HG03378 (cell line): Measurements from ENCODE around the gene CPEB3.
"Not testable (repeated sequence)": the region's sequence is repeated elsewhere in the genome, so short reads cannot be mapped to it uniquely, and the experiment has no call there.

Experiments used
- ATAC-seq: cut with Tn5 transposase; IDR thresholded peaks from one replicate; pipeline ENCODE4 v1.9.1; 2021; ENCODE audit warnings: mild to moderate bottlenecking, moderate library complexity; ENCODE audit not compliant: unreplicated experiment

The CPEB3 gene

GRCh38 chr10:92149261-92149660 is 141.6 kb downstream of the CPEB3 start:
- no peak for ATAC-seq

GRCh38 chr10:92146781-92147180 is 144.1 kb downstream of the CPEB3 start:
- no peak for ATAC-seq

DNA sequence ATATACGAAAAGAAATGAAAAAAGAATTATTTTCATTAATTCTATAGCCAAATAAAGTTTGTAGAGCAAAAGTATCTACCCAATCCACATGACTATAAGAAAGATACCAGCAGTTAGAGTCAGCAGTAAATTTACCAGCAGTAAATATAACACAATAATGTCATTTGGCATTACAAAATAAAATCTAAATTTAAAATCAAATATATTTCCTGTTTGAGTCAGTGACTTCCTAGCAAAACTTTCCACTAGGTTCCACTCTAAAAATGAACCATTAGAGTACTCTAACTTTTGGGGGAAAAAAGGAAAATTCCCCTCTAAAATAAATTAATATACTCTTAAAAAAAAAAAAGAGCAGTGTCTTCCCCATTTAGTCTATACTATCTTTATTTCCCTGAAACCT is 144.8 kb downstream of the CPEB3 start:
- ATAC-seq: no peak

- peak; percentile 73 for ATAC-seq
These were observed 147.9 kb downstream of the CPEB3 start for GRCh38 chr10:92142949-92143348.

DNA sequence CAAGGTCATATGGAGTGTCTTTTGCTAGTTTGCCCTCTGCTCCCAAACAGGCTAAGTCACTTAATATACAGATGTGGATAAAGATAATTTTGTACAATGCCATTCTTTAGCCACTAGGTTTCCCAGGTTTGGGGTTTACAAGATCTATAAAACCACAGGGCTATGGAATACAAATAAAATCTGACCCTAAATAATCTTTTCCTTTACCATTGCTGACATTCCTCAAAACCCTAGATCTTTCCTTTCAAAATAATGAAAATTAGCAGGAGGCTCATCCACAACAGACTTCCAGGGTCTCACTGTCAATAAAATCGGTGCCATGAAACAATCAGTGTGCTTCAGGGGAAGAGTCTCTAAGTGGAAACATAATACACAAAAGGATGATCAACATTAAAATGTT is 148.4 kb downstream of the CPEB3 start:
- ATAC-seq: no peak

DNA sequence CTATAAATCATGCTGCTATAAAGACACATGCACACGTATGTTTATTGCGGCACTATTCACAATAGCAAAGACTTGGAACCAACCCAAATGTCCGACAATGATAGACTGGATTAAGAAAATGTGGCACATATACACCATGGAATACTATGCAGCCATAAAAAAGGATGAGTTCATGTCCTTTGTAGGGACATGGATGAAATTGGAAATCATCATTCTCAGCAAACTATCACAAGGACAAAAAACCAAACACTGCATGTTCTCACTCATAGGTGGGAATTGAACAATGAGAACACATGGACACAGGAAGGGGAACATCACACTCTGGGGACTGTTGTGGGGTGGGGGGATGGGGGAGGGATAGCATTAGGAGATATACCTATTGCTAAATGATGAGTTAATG is 149.7 kb downstream of the CPEB3 start:
- ATAC-seq: not testable (repeated sequence)

DNA sequence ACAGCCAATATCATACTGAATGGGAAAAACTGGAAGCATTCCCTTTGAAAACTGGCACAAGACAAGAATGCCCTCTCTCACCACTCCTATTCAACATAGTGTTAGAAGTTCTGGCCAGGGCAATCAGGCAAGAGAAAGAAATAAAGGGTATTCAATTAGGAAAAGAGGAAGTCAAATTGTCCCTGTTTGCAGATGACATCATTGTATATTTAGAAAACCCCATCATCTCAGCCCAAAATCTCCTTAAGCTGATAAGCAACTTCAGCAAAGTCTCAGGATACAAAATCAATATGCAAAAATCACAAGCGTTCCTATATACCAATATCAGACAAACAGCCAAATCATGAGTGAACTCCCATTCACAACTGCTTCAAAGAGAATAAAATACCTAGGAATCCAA is 156.8 kb downstream of the CPEB3 start:
- ATAC-seq: not testable (repeated sequence)

GRCh38 chr10:92131275-92131820 is 159.5 kb downstream of the CPEB3 start:
- no peak for ATAC-seq

GRCh38 chr10:92130622-92131274 is 160.1 kb downstream of the CPEB3 start:
- no peak for ATAC-seq

DNA sequence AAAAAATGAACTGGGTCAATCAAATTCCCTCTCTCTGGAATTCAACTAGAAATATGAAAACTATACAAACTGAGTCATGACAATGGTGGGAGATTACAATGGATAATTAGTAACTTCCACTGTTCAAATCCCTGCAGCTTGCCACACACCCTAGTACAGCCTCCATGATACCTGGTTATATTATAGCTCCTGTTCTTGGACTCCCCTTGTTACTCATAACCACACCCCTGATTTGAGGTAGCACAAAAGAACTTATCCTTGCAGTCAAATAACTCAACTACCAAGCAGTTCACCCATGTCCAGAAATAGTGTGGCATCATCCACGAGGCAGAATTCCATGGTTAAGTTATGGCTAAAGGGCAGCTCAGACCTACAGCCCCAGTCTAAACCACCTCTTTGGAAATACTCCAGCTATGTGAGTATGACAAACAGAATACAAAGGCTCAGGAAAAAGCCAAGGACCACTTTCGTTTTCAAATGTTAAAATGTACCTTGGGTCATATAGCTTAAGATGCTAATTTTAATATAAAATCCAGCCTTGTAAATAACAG is 164.7 kb downstream of the CPEB3 start:
- ATAC-seq: no peak

- ATAC-seq: no peak
These were observed 165.7 kb downstream of the CPEB3 start for GRCh38 chr10:92125144-92125543.

- no peak for ATAC-seq
These were observed 166.2 kb downstream of the CPEB3 start for GRCh38 chr10:92124616-92125143.

GRCh38 chr10:92124020-92124419 is 166.9 kb downstream of the CPEB3 start:
- ATAC-seq: no peak

DNA sequence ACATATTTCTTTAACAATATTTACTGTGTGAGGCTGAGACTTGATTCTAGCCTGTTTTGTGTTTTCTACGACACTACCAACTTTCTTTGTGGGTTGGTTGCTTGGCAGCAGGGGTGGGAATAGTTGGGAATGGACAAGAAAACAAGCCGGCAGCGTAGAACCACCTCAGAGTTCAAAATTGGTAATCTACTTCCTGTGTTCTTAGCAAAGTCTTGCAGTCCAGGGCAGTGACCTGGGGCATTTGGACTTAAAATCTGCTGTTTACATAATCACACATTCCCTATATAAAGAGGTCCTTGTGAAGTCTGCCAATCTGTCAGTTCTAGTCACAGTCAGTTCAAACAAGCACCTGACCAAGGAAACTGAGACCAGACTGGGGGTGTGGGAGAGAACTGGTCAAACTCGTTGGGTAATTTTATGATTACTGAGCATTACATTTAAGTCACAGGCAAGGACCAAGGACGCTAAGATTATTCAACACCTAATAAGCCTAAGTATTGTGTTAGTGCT is 167.9 kb downstream of the CPEB3 start:
- ATAC-seq: no peak

- no peak for ATAC-seq
These were observed 169.0 kb downstream of the CPEB3 start for GRCh38 chr10:92121686-92122492.

- no peak for ATAC-seq
These were observed 171.5 kb downstream of the CPEB3 start for GRCh38 chr10:92119340-92119739.

- ATAC-seq: not testable (repeated sequence)
These were observed 176.0 kb downstream of the CPEB3 start for GRCh38 chr10:92114917-92115316.

GRCh38 chr10:92113911-92114600 is 176.8 kb downstream of the CPEB3 start:
- no peak for ATAC-seq

DNA sequence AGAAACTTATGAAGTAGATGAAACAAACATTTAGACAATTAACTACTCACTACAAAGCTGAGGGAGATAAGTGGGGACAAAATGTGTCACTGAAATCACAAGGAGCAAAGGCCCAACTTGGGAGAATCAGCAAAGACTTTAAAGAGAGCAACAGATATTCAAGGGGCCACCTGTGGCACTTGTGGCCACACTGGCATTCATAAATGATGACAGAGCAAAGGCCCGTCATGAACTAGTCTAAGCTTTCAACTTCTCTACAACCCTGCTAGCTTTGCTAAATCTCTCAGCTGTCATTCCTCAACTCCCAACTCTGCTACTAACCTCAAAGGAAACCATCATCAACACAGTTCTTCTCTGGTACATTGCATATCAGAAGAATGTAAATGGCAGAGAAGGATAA is 178.4 kb downstream of the CPEB3 start:
- no peak for ATAC-seq

- ATAC-seq: no peak
These were observed 179.4 kb downstream of the CPEB3 start for GRCh38 chr10:92111336-92111939.
